ENCODE measurements around the gene PPP3R1. TPM values are rescaled to one million over a fixed set of nuclear protein-coding genes. Genes with fewer than 3 reads are reported as not detected.

Gene PPP3R1
- total and polyA plus RNA-seq, 9 donors: 22.4 to 75.7 (median 54.0) TPM

DNA sequence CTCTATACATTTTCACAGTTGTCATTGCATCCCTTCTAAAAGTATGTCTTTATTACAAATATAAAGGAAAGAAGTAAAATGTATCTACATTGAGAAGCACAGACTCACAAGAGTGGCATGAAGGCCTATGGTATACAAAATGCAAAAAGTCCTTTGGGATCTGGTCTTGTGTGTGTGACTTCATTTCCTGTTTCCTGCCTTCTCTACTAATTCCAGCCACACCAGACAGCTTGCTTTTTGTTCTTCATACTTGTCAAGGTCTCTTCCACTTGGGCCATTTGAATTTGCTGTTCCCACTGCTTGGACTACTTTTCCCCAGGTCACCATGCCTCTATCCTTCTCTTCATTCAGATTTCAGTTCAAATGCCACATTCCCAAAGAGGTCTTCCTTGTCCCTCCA lies 101.3 kb downstream of the PPP3R1 start:
- intact Hi-C loops (cut with DNase I): no loop called here
- no peaks in the 10 kb centered on the region for H3K36me3 ChIP-seq
- no peak for DNase-seq
- no peak overlapping the region for H3K27ac ChIP-seq
- H3K9me3 ChIP-seq: no peaks in the 10 kb centered on the region
- no peak for TF ChIP-seq POLR2A (IDR thresholded peaks at IDR 0.05)
- no peak for TF ChIP-seq EP300 (IDR thresholded peaks at IDR 0.05)
- TF ChIP-seq, protein P1, sequence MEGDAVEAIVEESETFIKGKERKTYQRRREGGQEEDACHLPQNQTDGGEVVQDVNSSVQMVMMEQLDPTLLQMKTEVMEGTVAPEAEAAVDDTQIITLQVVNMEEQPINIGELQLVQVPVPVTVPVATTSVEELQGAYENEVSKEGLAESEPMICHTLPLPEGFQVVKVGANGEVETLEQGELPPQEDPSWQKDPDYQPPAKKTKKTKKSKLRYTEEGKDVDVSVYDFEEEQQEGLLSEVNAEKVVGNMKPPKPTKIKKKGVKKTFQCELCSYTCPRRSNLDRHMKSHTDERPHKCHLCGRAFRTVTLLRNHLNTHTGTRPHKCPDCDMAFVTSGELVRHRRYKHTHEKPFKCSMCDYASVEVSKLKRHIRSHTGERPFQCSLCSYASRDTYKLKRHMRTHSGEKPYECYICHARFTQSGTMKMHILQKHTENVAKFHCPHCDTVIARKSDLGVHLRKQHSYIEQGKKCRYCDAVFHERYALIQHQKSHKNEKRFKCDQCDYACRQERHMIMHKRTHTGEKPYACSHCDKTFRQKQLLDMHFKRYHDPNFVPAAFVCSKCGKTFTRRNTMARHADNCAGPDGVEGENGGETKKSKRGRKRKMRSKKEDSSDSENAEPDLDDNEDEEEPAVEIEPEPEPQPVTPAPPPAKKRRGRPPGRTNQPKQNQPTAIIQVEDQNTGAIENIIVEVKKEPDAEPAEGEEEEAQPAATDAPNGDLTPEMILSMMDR (IDR thresholded peaks at IDR 0.05): no peak
- H3K4me1 ChIP-seq (ENCODE audit: insufficient read depth): no peaks in the 10 kb centered on the region
- H3K27me3 ChIP-seq: no peaks in the 10 kb centered on the region
- H3K4me3 ChIP-seq: no peak overlapping the region

DNA sequence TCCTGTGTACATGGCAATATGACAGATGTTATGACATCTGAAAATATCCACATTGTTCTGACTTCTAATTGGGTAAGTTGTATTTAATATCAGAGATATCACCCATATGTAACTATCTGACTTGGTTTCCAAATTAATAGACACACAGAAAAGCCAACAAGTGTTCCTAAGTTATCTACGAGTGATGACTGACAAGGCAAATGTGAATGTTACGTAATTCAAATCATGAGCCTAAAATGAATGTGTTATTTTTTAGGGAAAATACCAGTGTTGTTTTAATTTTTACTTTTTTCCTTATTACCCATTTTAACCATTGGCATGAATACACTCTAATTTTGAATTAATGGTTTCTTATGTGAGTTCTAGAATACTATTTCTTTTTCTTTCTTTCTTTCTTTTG lies 110.5 kb downstream of the PPP3R1 start:
- TF ChIP-seq, protein P1 (IDR thresholded peaks at IDR 0.05): no peak
- TF ChIP-seq POLR2A (IDR thresholded peaks at IDR 0.05) (no peak), EP300 (IDR thresholded peaks at IDR 0.05) (no peak)
- H3K9me3 ChIP-seq: no peaks in the 10 kb centered on the region
- no peak for DNase-seq
- H3K4me1 ChIP-seq (ENCODE audit: insufficient read depth): no peaks in the 10 kb centered on the region
- intact Hi-C loops (cut with DNase I): no loop called here
- no peak overlapping the region for H3K4me3 ChIP-seq
- no peak overlapping the region for H3K27ac ChIP-seq
- H3K36me3 ChIP-seq: no peaks in the 10 kb centered on the region
- WGBS, 3 donors: 96 to 98% (median 97%) methylated on average over 2 of the region's 2 CpGs
- no peaks in the 10 kb centered on the region for H3K27me3 ChIP-seq

DNA sequence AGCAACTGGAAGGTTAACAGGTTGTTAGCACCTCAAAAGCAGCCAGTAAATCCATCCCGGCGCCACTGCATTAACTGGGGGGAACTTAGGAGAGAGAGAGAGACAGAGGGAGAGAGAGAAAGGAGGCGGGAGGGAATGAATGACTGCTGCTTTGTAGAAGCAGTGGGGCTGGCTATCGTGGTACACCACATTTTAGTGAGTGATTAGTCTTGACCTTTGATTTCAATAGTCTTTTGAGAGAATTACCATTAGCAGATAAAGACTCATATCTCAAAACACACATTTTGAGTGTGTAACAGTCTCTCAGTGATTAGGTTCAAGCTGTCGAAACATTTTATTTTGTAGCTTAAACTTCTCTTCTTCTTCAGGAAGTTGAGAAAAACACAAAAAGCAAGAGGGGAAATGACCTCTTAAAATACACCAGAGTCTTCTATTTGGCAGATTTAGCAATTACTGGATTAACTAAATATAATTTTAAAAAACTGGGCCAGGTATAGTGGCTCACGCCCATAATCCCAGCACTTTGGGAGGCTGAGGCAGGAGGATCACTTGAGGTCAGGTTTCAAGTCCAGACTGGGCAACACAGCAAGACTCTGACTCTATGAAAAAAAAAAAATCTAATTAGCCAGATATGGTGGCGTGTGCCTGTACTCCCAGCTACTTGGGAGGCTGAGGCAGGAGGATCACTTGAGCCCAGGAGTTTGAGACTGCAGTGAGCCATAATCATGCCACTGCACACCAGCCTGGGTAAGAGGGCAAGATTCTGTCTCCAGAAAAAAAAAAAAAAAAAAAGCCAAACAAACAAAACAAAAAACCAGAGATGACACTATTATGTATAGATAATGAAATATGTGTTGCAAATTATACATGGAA lies 116.6 kb downstream of the PPP3R1 start:
- TF ChIP-seq EP300 (IDR thresholded peaks at IDR 0.05) (no peak), POLR2A (IDR thresholded peaks at IDR 0.05) (no peak)
- TF ChIP-seq, protein P1 (IDR thresholded peaks at IDR 0.05): no peak
- Histone ChIP-seq H3K36me3 (no peaks in the 10 kb centered on the region), H3K27ac (no peak overlapping the region), H3K27me3 (no peaks in the 10 kb centered on the region), H3K4me3 (no peak overlapping the region), H3K4me1 (ENCODE audit: insufficient read depth) (no peaks in the 10 kb centered on the region), H3K9me3 (no peaks in the 10 kb centered on the region)
- intact Hi-C loops (cut with DNase I): no loop called here
- DNase-seq: no peak
- 79 to 81% (median 81%) methylated on average over 7 of the region's 7 CpGs for WGBS, 3 donors

DNA sequence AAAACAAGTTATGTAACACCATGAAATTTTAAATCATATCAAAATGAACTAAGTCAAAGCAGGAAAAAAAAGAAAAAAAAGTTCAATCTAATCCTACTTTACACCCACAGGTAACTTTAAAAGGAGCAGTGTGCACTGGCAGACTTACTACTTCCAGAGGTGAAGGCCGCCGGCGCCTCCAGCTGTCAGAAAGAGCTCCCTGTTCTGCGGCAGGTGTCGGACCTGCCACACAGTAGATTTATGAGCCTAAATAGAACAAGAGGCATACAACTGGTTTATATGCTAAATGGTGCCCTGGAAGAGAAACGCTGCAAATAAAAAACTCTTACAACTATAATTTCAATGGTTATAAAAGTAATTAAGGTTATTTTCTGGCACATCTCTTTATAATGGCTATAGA lies 117.8 kb downstream of the PPP3R1 start:
- Histone ChIP-seq H3K27me3 (no peaks in the 10 kb centered on the region), H3K27ac (no peak overlapping the region), H3K9me3 (no peaks in the 10 kb centered on the region), H3K4me1 (ENCODE audit: insufficient read depth) (no peaks in the 10 kb centered on the region), H3K36me3 (no peaks in the 10 kb centered on the region), H3K4me3 (no peak overlapping the region)
- no peak for TF ChIP-seq POLR2A (IDR thresholded peaks at IDR 0.05)
- TF ChIP-seq, protein P1 (IDR thresholded peaks at IDR 0.05): no peak
- TF ChIP-seq EP300 (IDR thresholded peaks at IDR 0.05): no peak
- intact Hi-C loops (cut with DNase I): no loop called here
- no peak for DNase-seq
- whole genome bisulfite sequencing, 3 donors: 88 to 90% (median 89%) methylated on average over 6 of the region's 6 CpGs
